HepG2 (cell line): ENCODE results near the gene IFNAR1. TPM values are rescaled to one million over a fixed set of nuclear protein-coding genes. Genes with fewer than 3 reads are reported as not detected.

ENCODE experiments used
- ATAC-seq: fragments of 200-7000 bp; cut with Tn5 transposase; 3 replicates; pipeline ENCODE4 v1.9.1; 2020; ENCODE audit warnings: mild to moderate bottlenecking, moderate library complexity
- BruUV-seq: library from RNA; stranded (reverse); fragments of 400-500 nt; replicated peaks from 2 replicates; lab custom pipeline; 2021; lab: Mats Ljungman, UMichigan
- CTCF ChIA-PET: fragments of 300-600 bp; formaldehyde crosslinking; extraction: SDS; loops from one replicate; lab custom pipeline; 2021; ENCODE audit warnings: low total read pairs, inconsistent platforms, low intra/inter-chr PET ratio; lab: Yijun Ruan, JAX
- POLR2A ChIA-PET: fragments of 350-600 bp; sonication (Branson Sonifier 250); formaldehyde crosslinking; loops from one replicate; lab custom pipeline; 2020; ENCODE audit warnings: antibody characterized with exemption, inconsistent platforms; lab: Yijun Ruan, JAX
- DNase-seq: peaks from one replicate; pipeline ENCODE4 v3.0.0-alpha.2; 2015; ENCODE audit warnings: low spot score
- FAIRE-seq: peaks from 3 replicates; lab custom pipeline; 2011; peaks lifted over from hg19 to GRCh38; lab: Jason Lieb, UNC
- H2AFZ ChIP-seq: one replicate; pipeline ENCODE4 v1.6.1; 2011; ENCODE audit warnings: low read length, inconsistent platforms
- H3K27ac ChIP-seq: fragments of 300-600 bp; 3 replicates; pipeline ENCODE4 v1.8.0; 2011; ENCODE audit warnings: mixed run types, mild to moderate bottlenecking, mixed read lengths, low read length, inconsistent platforms; ENCODE audit not compliant: insufficient read depth; ENCODE audit errors: extremely low read length
- H3K27me3 ChIP-seq, 2 experiments: fragments of 200-600 bp in 1 of 2; 2 replicates in 1 of 2; 3 replicates in 1 of 2; pipeline versions ENCODE4 v1.6.0 to v1.8.0; 2011; ENCODE audit warnings: low read length in 2 of 2, mild to moderate bottlenecking in 2 of 2, moderate library complexity in 2 of 2, inconsistent platforms in 1 of 2; ENCODE audit not compliant: insufficient read depth in 2 of 2, control insufficient read depth in 1 of 2
- H3K36me3 ChIP-seq, 2 experiments: fragments of 200-600 bp in 1 of 2; replicated peaks in 1 of 2; 2 replicates in 1 of 2; 3 replicates in 1 of 2; pipeline versions ENCODE4 v1.5.1 to v1.8.0; 2011; ENCODE audit warnings: low read length in 2 of 2, inconsistent platforms in 1 of 2; ENCODE audit not compliant: insufficient read depth in 2 of 2, control insufficient read depth in 1 of 2
- H3K4me1 ChIP-seq: 2 replicates; pipeline ENCODE4 v1.5.1; 2012; ENCODE audit warnings: low read length, inconsistent platforms; ENCODE audit not compliant: insufficient read depth
- H3K4me2 ChIP-seq: 2 replicates; pipeline ENCODE4 v1.6.0; 2011; ENCODE audit warnings: low read depth, low read length, inconsistent platforms
- H3K4me3 ChIP-seq, 3 experiments: fragments of 200-600 bp in 1 of 3; sonication (generic), shearing (Covaris generic) in 1 of 3; replicated peaks in 1 of 3; 2 replicates each; pipeline ENCODE4 v1.5.1; 2011 to 2016; ENCODE audit warnings: low read length in 3 of 3, inconsistent platforms in 2 of 3, low read depth in 2 of 3, mild to moderate bottlenecking in 2 of 3, control low read depth in 1 of 3, mixed read lengths in 1 of 3; ENCODE audit not compliant: insufficient read depth in 1 of 3
- H3K79me2 ChIP-seq: one replicate; pipeline ENCODE4 v1.6.1; 2011; ENCODE audit warnings: low read length, inconsistent platforms; ENCODE audit not compliant: insufficient read depth
- H3K9ac ChIP-seq: 2 replicates; pipeline ENCODE4 v1.6.0; 2011; ENCODE audit warnings: mild to moderate bottlenecking, low read depth, low read length, inconsistent platforms; ENCODE audit not compliant: insufficient read depth
- H3K9me3 ChIP-seq: 2 replicates; pipeline ENCODE4 v1.5.1; 2012; ENCODE audit warnings: mild to moderate bottlenecking, low read length
- H4K20me1 ChIP-seq: 2 replicates; pipeline ENCODE4 v1.6.0; 2011; ENCODE audit warnings: inconsistent platforms, mild to moderate bottlenecking, low read length, moderate library complexity; ENCODE audit not compliant: insufficient read depth
- CC2D1A ChIP-seq: sonication (generic); formaldehyde crosslinking; IDR thresholded peaks from 2 replicates; pipeline ENCODE4 v1.8.1; 2023; ENCODE audit warnings: mild to moderate bottlenecking, missing genetic modification reagents
- EZH2 ChIP-seq: conservative IDR thresholded peaks from 2 replicates; pipeline ENCODE4 v1.6.1; 2012; ENCODE audit warnings: mild to moderate bottlenecking, low read depth, low read length, moderate library complexity
- GPN1 ChIP-seq: sonication (generic); formaldehyde crosslinking; IDR thresholded peaks from 2 replicates; pipeline ENCODE4 v1.5.1; 2020; ENCODE audit warnings: missing genetic modification reagents, borderline replicate concordance
- KDM4B ChIP-seq: sonication (generic); formaldehyde crosslinking; IDR thresholded peaks from 2 replicates; pipeline ENCODE4 v1.4.0; 2020; ENCODE audit warnings: missing genetic modification reagents
- NFIC ChIP-seq: IDR thresholded peaks from 2 replicates; pipeline ENCODE4 v1.6.1; 2012; ENCODE audit warnings: mild to moderate bottlenecking, low read length, inconsistent platforms
- SALL2 ChIP-seq: sonication (generic); formaldehyde crosslinking; IDR thresholded peaks from 2 replicates; pipeline ENCODE4 v1.8.1; 2023; ENCODE audit warnings: mild to moderate bottlenecking, missing genetic modification reagents, inconsistent platforms
- TRIM24 ChIP-seq: sonication (generic); formaldehyde crosslinking; IDR thresholded peaks from 2 replicates; pipeline ENCODE4 v1.8.0; 2022; ENCODE audit warnings: mild to moderate bottlenecking, missing genetic modification reagents
- XBP1 ChIP-seq: sonication (generic); formaldehyde crosslinking; IDR thresholded peaks from 2 replicates; pipeline ENCODE4 v1.5.0; 2020; ENCODE audit warnings: missing genetic modification reagents
- ZNF234 ChIP-seq: sonication (generic); formaldehyde crosslinking; conservative IDR thresholded peaks from 2 replicates; pipeline ENCODE4 v1.5.1; 2020; ENCODE audit warnings: mild to moderate bottlenecking, missing genetic modification reagents
- ZNF34 ChIP-seq: sonication (generic); formaldehyde crosslinking; IDR thresholded peaks from 2 replicates; pipeline ENCODE4 v1.4.0; 2020; ENCODE audit warnings: mild to moderate bottlenecking, missing genetic modification reagents, borderline replicate concordance
- ZNF543 ChIP-seq: sonication (generic); formaldehyde crosslinking; IDR thresholded peaks from 2 replicates; pipeline ENCODE4 v1.4.0; 2020; ENCODE audit warnings: mild to moderate bottlenecking, missing genetic modification reagents
- ZNF607 ChIP-seq: sonication (generic); formaldehyde crosslinking; IDR thresholded peaks from 2 replicates; pipeline ENCODE4 v1.5.1; 2020; ENCODE audit warnings: missing genetic modification reagents, mild to moderate bottlenecking, borderline replicate concordance
- ZNF841 ChIP-seq: sonication (generic); formaldehyde crosslinking; IDR thresholded peaks from 2 replicates; pipeline ENCODE4 v1.8.1; 2023; ENCODE audit warnings: missing genetic modification reagents, borderline replicate concordance
- WGBS: methylation state at CpG from one replicate; pipeline ENCODE4 v1.1.6; 2017; ENCODE audit warnings: low lambda C conversion rate; 5-methylcytosine and 5-hydroxymethylcytosine counted together
- in situ Hi-C: cut with HindIII; loops from 2 replicates; pipeline ENCODE4 v1.10.0; 2017; ENCODE audit warnings: low pct_unique_long_range_greater_than_20kb; ENCODE audit not compliant: extremely low pct_ligation_motif_present
- intact Hi-C: fragments of 100-400 bp; cut with micrococcal nuclease; formaldehyde crosslinking; loops from one replicate; pipeline ENCODE4 v1.10.0; 2022; ENCODE audit not compliant: unreplicated experiment
- polyA plus RNA-seq, 8 experiments: library from polyadenylated mRNA; depleted of rRNA in 3 of 8; stranded (reverse) in 7 of 8; unstranded in 1 of 8; fragments of >200 nt; fragmentation: Illumina TruSeq in 4 of 8; extraction: Trizol in 4 of 8; gene quantifications; 2 replicates each; pipeline versions ENCODE4 v1.2.1 to v1.2.3, GENCODE V29; 2011 to 2016; ENCODE audit warnings: low read depth in 4 of 8, missing spikeins in 1 of 8, mixed read lengths in 1 of 8; ENCODE audit not compliant: insufficient read depth in 1 of 8
- total RNA-seq, 5 experiments: library from RNA; depleted of rRNA; stranded (reverse); fragments of >200 nt; fragmentation: Illumina TruSeq; extraction: Trizol; gene quantifications; 2 replicates each; pipeline ENCODE4 v1.2.3, GENCODE V29; 2016; ENCODE audit warnings: low read depth in 1 of 5
- TF ChIP-seq, protein P1 (sequence below): sonication (generic); formaldehyde crosslinking; conservative IDR thresholded peaks from 2 replicates; pipeline ENCODE4 v1.8.0; 2022; ENCODE audit warnings: mild to moderate bottlenecking, moderate library complexity, missing genetic modification reagents
- TF ChIP-seq, protein P2 (sequence below): sonication (generic); formaldehyde crosslinking; IDR thresholded peaks from 2 replicates; pipeline ENCODE4 v1.4.0; 2020; ENCODE audit warnings: mild to moderate bottlenecking, missing genetic modification reagents, borderline replicate concordance
- TF ChIP-seq, protein P3 (sequence below): sonication (generic); formaldehyde crosslinking; IDR thresholded peaks from 2 replicates; pipeline ENCODE4 v1.5.1; 2020; ENCODE audit warnings: mild to moderate bottlenecking, missing genetic modification reagents

The IFNAR1 gene
- total and polyA plus RNA-seq, 2 of the 13 experiments (the other 11 are each of a cell fraction or from before 2014, with no cell fraction given) = 6.7 to 9.3 TPM

DNA sequence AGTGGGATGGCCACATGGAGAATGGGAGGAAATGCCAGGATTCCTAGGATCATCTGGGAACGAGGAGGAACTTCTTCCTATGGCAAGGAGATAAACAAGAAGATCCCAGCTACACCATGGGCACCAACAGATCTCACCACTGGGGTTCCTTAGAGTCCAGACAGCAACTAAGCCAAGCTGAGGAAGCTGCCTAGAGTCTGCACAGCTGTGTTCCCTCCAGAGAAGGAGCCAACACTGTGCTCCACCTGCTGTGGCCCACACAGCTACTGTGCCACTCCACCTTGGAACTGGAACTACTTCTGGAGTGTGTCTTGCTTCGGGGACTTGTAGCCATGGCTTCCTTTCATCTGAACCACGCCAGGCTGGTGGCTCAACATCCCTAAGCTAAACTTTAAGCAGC, 6.0 kb downstream of the IFNAR1 start:
- Histone ChIP-seq H3K36me3 (peaks cover 6 to 16% of the 10 kb centered on the region in 2 experiments), H4K20me1 (no peaks in the 10 kb centered on the region), H3K9me3 (peaks cover 13% of the 10 kb centered on the region), H3K27ac (no peak overlapping the region), H3K4me2 (no peak overlapping the region), H3K4me3 (no peak overlapping the region), H3K27me3 (no peaks in the 10 kb centered on the region), H2AFZ (no peak overlapping the region), H3K9ac (no peak overlapping the region), H3K79me2 (peaks cover 39% of the 10 kb centered on the region), H3K4me1 (peaks cover 27% of the 10 kb centered on the region)
- ATAC-seq (no peak), DNase-seq (no peak), FAIRE-seq (no peak)
- TF ChIP-seq KDM4B = no peak
- TF ChIP-seq EZH2 = no peak
- TF ChIP-seq, protein P1, sequence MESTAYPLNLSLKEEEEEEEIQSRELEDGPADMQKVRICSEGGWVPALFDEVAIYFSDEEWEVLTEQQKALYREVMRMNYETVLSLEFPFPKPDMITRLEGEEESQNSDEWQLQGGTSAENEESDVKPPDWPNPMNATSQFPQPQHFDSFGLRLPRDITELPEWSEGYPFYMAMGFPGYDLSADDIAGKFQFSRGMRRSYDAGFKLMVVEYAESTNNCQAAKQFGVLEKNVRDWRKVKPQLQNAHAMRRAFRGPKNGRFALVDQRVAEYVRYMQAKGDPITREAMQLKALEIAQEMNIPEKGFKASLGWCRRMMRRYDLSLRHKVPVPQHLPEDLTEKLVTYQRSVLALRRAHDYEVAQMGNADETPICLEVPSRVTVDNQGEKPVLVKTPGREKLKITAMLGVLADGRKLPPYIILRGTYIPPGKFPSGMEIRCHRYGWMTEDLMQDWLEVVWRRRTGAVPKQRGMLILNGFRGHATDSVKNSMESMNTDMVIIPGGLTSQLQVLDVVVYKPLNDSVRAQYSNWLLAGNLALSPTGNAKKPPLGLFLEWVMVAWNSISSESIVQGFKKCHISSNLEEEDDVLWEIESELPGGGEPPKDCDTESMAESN (CRISPR knock-in tag) = no peak
- TF ChIP-seq SALL2 (CRISPR knock-in tag) = no peak
- no peak for TF ChIP-seq NFIC
- TF ChIP-seq CC2D1A = no peak
- no peak for TF ChIP-seq ZNF607
- TF ChIP-seq XBP1 (CRISPR knock-in tag) = no peak
- no peak for TF ChIP-seq ZNF841 (CRISPR knock-in tag)
- no peak for TF ChIP-seq ZNF234 (CRISPR knock-in tag)
- TF ChIP-seq, protein P2, sequence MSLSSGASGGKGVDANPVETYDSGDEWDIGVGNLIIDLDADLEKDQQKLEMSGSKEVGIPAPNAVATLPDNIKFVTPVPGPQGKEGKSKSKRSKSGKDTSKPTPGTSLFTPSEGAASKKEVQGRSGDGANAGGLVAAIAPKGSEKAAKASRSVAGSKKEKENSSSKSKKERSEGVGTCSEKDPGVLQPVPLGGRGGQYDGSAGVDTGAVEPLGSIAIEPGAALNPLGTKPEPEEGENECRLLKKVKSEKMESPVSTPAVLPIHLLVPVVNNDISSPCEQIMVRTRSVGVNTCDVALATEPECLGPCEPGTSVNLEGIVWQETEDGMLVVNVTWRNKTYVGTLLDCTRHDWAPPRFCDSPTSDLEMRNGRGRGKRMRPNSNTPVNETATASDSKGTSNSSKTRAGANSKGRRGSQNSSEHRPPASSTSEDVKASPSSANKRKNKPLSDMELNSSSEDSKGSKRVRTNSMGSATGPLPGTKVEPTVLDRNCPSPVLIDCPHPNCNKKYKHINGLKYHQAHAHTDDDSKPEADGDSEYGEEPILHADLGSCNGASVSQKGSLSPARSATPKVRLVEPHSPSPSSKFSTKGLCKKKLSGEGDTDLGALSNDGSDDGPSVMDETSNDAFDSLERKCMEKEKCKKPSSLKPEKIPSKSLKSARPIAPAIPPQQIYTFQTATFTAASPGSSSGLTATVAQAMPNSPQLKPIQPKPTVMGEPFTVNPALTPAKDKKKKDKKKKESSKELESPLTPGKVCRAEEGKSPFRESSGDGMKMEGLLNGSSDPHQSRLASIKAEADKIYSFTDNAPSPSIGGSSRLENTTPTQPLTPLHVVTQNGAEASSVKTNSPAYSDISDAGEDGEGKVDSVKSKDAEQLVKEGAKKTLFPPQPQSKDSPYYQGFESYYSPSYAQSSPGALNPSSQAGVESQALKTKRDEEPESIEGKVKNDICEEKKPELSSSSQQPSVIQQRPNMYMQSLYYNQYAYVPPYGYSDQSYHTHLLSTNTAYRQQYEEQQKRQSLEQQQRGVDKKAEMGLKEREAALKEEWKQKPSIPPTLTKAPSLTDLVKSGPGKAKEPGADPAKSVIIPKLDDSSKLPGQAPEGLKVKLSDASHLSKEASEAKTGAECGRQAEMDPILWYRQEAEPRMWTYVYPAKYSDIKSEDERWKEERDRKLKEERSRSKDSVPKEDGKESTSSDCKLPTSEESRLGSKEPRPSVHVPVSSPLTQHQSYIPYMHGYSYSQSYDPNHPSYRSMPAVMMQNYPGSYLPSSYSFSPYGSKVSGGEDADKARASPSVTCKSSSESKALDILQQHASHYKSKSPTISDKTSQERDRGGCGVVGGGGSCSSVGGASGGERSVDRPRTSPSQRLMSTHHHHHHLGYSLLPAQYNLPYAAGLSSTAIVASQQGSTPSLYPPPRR (CRISPR knock-in tag) = no peak
- TF ChIP-seq ZNF543 (CRISPR knock-in tag) = no peak
- no peak for TF ChIP-seq GPN1
- TF ChIP-seq ZNF34 (CRISPR knock-in tag) = no peak
- TF ChIP-seq, protein P3, sequence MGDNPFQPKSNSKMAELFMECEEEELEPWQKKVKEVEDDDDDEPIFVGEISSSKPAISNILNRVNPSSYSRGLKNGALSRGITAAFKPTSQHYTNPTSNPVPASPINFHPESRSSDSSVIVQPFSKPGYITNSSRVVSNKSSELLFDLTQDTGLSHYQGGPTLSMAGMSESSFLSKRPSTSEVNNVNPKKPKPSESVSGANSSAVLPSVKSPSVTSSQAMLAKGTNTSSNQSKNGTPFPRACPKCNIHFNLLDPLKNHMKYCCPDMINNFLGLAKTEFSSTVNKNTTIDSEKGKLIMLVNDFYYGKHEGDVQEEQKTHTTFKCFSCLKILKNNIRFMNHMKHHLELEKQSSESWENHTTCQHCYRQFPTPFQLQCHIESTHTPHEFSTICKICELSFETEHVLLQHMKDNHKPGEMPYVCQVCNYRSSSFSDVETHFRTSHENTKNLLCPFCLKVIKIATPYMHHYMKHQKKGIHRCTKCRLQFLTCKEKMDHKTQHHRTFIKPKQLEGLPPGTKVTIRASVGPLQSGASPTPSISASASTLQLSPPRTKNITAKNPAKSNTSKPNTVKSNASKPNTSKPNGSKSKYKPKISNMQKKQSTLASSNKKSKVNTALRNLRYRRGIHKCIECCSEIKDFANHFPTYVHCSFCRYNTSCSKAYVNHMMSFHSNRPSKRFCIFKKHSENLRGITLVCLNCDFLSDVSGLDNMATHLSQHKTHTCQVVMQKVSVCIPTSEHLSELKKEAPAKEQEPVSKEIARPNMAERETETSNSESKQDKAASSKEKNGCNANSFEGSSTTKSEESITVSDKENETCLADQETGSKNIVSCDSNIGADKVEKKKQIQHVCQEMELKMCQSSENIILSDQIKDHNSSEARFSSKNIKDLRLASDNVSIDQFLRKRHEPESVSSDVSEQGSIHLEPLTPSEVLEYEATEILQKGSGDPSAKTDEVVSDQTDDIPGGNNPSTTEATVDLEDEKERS = no peak
- no peak for TF ChIP-seq TRIM24 (CRISPR knock-in tag)
- ChIA-PET POLR2A (interaction anchor here (1.2 kb wide), 1 partner anchor 149 kb away, joined by 3 read pairs; the partner anchor contains the start of gene TMEM50B), CTCF (no interaction called here)
- intact Hi-C loops = no loop called here
- no TSS peak for BruUV-seq
- in situ Hi-C loops = no loop called here
- 90% methylated on average over 3 of the region's 3 CpGs for WGBS
